Hepatocyte (in vitro differentiated cells): ENCODE results near the gene LGR4.

ENCODE experiments used
- EZH2 ChIP-seq: fragments of 200-600 bp; sonication (generic); IDR thresholded peaks from 2 replicates; pipeline ENCODE4 v1.6.1; 2016; ENCODE audit warnings: antibody characterized with exemption, mild to moderate bottlenecking, borderline replicate concordance
- TF ChIP-seq, protein P1 (sequence below): fragments of 200-600 bp; sonication (generic); IDR thresholded peaks from 2 replicates; pipeline ENCODE4 v1.5.1; 2016; ENCODE audit warnings: antibody characterized with exemption, mild to moderate bottlenecking; ENCODE audit not compliant: poor library complexity

DNA sequence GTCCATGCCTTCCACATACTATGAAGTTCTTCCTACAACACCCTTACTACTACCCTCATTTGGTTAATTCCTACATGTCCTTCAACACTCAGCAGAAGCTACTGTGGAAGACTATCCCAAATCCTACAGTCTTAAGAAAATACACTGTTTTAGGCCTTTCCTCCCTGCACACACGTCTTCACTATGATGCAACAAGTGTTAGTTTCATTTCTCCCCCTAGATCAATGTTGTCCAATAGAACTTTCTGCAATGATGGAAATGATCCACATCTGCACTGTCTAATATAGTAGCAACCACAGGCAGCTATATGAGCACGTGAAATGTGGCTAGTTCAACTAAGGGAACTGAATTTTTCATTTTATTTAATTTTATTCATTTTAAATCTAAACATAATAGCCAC lies 62.8 kb downstream of the LGR4 start:
- TF ChIP-seq, protein P1, sequence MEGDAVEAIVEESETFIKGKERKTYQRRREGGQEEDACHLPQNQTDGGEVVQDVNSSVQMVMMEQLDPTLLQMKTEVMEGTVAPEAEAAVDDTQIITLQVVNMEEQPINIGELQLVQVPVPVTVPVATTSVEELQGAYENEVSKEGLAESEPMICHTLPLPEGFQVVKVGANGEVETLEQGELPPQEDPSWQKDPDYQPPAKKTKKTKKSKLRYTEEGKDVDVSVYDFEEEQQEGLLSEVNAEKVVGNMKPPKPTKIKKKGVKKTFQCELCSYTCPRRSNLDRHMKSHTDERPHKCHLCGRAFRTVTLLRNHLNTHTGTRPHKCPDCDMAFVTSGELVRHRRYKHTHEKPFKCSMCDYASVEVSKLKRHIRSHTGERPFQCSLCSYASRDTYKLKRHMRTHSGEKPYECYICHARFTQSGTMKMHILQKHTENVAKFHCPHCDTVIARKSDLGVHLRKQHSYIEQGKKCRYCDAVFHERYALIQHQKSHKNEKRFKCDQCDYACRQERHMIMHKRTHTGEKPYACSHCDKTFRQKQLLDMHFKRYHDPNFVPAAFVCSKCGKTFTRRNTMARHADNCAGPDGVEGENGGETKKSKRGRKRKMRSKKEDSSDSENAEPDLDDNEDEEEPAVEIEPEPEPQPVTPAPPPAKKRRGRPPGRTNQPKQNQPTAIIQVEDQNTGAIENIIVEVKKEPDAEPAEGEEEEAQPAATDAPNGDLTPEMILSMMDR: no peak
- TF ChIP-seq EZH2: no peak
